ENCODE measurements around the gene MTM1. TPM values are rescaled to one million over a fixed set of nuclear protein-coding genes. Genes with fewer than 3 reads are reported as not detected.

MTM1 gene
- total RNA-seq, 1 donor, result 7.0 TPM

DNA sequence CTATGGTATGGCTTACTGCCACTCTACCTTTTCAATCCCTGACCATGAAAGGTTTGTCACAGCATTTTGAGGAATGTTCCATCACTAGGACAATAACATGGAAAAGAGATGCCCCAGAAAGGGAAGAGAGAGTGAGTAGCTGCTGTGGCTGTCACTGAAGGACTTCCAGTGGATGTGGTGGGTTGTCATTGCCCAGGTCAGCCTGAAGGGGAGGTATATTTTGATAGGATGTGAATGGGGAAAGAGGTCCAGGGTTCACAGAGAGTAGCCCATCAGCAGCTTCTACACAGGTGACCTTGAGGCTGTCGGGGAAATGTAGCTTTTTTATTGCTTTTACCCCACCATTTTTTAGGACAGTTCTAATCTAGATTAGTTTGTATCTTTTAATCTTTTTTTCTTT is 30.8 kb downstream of the MTM1 start:
- no peak for DNase-seq (ENCODE audit: low read depth in 2 of 3, low spot score in 2 of 3)

GRCh38 chrX:150602296-150602695 is 33.9 kb downstream of the MTM1 start:
- DNase-seq (ENCODE audit: low read depth in 2 of 3, low spot score in 2 of 3), result no peak

DNA sequence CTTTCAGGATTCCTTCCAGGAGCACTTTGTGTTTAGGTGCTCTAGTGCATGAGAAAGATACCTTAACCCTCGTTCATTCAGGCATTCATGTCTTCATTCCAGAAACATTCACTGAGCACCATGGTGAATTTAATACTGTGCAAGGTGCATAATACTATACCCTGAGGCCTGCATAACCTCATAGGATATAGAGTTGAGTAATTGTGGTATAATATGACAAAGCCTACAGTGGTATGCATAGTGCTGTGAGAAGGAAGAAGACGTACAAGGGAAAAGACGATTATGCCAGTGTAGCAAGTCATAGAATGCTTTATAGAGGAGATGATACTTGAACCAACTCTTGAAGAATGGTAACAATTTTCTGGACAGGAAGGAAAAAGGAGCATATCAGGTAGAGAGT is 34.3 kb downstream of the MTM1 start:
- DNase-seq (ENCODE audit: low read depth in 2 of 3, low spot score in 2 of 3), result no peak

DNA sequence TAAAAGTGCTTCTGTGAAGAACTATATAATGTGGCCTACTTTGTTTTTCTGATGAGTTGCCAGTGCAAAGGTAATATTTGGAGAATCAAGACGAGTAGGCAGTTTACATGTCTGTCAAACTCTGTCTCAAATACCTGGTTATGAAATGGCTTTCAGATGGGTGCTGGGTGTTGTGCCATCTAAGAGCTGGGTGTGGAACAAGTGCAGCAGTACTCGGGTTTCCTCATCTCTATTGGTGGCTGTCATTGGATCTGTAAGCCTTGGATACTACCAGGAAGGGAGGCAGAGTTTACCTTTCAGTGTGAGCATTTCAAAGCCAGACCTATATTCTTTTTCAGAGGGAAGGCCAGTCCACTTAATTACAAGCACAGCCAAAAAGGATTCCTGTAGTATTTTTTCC is 37.2 kb downstream of the MTM1 start:
- DNase-seq (ENCODE audit: low read depth in 2 of 3, low spot score in 2 of 3), result no peak

DNA sequence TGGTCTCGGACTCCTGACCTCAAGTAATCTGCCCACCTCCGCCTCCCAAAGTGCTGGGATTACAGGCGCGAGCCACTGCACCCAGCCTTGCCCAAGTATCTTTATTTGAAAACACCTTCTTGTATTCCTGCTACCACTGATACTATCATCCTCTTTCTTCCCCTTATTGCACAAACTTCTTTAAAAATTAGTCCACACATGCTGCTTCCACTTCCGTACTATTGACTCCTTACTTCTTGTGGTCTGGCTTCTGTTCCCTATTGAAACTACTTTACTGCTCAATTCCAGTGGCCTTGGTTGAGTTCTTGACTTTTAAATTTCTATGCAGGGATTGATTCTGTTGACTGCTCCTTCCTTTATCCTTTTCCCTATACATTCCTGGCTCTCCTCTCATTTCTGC is 38.8 kb downstream of the MTM1 start:
- peak in 1 of 3 donors; percentile 35 for DNase-seq (ENCODE audit: low read depth in 2 of 3, low spot score in 2 of 3)

DNA sequence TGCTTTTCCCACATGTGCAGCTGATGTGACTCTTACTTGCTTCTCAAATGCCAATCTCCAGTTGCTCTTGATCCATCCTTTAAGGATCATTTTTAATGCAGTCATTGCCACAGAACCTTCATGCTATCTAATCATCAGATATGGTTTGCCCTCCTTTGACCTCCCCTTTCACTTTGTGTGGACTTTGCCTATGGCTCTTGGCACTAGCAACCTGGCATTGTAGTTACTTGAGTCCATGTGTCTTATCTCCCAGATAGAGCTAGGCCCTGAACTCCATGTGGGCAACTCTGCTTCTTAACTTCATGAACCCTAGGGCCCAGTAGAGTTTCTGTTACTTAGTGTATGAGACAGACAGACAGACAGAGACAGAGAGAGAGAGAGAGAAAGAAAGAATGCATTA is 41.6 kb downstream of the MTM1 start:
- no peak for DNase-seq (ENCODE audit: low read depth in 2 of 3, low spot score in 2 of 3)

DNA sequence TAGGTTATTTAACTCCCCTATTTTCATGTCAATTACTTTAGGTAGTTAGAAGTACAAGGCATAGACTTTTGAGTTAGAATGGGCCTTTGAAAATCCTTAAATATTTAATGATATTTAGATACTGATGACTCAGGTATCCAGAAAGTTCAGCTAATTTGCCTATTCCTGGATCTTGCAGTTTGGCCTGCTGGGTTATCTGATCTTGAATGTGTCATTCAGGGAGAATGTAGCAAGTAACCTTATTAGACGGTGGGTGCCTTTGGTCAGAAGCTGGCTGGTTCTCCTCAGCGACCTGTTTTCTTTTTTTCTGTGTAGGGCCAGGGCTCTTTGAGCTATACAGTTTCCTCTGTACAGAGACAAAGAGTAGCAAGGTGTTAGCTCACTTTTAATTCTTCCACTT is 42.0 kb downstream of the MTM1 start:
- no peak for DNase-seq (ENCODE audit: low read depth in 2 of 3, low spot score in 2 of 3)

GRCh38 chrX:150615356-150615755 is 46.9 kb downstream of the MTM1 start:
- no peak for DNase-seq (ENCODE audit: low read depth in 2 of 3, low spot score in 2 of 3)

GRCh38 chrX:150616179-150616862 is 47.9 kb downstream of the MTM1 start:
- DNase-seq (ENCODE audit: low read depth in 2 of 3, low spot score in 2 of 3), result peak in 2 of 3 donors; percentile 11 to 47

DNA sequence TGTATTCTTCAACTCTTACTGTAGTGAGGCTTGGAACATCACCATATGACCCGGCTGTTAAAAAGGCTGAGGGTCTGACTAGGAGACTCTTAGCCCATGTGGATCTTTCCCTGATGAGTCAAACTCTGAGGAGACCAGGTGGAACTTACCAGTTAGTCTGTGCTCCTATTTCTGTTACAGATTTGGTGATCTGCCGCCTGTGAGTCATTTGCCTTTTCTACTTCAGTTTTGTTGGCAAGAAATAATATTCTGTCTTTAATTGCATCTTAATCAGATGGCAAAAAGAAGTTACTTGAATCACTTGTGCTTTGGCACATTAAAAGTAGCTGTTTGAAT is 48.4 kb downstream of the MTM1 start:
- DNase-seq (ENCODE audit: low read depth in 2 of 3, low spot score in 2 of 3), result no peak

DNA sequence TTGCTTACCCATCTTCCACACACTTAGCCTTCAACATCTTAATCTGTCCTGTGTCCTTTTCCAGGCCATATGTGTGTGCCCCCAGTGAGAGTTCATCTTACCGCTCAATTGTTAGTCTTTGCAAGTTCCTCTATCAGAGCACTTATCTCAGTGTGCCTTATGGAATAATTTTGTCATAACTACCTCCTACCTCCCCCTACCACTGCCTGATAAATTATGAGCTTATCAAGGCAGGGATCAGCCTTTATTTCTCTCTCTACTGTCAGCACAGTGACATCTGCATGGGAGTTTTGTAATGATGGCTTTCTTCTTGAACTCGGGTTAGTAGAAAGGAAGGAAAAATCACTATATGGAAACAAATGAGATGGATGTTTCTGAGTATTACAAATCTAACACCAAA is 53.2 kb downstream of the MTM1 start:
- DNase-seq (ENCODE audit: low read depth in 2 of 3, low spot score in 2 of 3), result peak in 1 of 3 donors; percentile 1

- no peak for DNase-seq (ENCODE audit: low read depth in 2 of 3, low spot score in 2 of 3)
Measured at GRCh38 chrX:150623583-150623982, 55.2 kb downstream of the MTM1 start.

- no peak for DNase-seq (ENCODE audit: low read depth in 2 of 3, low spot score in 2 of 3)
Measured at GRCh38 chrX:150625097-150625496, 56.7 kb downstream of the MTM1 start.

DNA sequence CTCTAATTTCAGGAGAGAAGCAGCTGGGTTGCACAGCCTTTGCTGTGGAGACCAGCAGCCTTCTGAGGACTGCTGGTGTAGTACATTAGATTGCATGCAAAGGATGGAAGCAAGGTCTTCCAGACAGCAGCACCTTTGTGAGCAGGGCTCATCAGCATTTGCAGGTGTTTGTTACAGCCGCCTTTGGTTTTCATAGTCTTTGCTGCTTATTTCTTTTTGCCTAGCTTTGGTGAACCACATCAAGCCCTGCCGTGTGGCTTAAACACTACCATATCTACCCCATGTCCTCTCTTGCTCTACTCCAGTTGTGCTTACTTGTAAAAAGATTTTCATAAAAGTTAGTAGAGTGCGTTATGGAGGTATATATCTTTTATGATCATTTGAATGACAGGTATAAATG is 57.5 kb downstream of the MTM1 start:
- DNase-seq (ENCODE audit: low read depth in 2 of 3, low spot score in 2 of 3), result no peak

- no peak for DNase-seq (ENCODE audit: low read depth in 2 of 3, low spot score in 2 of 3)
Measured at GRCh38 chrX:150627957-150628356, 59.5 kb downstream of the MTM1 start.

GRCh38 chrX:150635952-150636351 is 67.5 kb downstream of the MTM1 start:
- no peak for DNase-seq (ENCODE audit: low read depth in 2 of 3, low spot score in 2 of 3)

- no peak for DNase-seq (ENCODE audit: low read depth in 2 of 3, low spot score in 2 of 3)
Measured at GRCh38 chrX:150642423-150642822, 74.0 kb downstream of the MTM1 start.

DNA sequence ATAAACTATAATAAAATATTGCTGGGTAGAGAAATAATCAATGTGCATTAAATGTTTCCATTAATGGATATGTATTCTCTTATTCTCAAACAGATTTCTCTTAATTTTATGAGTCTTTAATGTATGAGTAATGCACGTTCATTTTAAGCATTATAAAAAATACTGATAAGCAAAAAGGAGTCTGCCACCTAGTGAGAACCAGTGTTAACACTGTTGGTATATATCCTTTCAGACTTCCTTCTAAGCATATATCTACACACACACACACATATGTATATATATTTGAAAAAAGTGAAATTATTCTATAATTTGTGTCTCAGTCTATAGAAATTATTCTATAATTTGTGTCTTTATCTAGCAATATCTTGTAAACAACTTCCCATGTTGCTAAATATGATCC is 74.8 kb downstream of the MTM1 start:
- DNase-seq (ENCODE audit: low read depth in 2 of 3, low spot score in 2 of 3), result peak in 2 of 3 donors; percentile 5 to 27

DNA sequence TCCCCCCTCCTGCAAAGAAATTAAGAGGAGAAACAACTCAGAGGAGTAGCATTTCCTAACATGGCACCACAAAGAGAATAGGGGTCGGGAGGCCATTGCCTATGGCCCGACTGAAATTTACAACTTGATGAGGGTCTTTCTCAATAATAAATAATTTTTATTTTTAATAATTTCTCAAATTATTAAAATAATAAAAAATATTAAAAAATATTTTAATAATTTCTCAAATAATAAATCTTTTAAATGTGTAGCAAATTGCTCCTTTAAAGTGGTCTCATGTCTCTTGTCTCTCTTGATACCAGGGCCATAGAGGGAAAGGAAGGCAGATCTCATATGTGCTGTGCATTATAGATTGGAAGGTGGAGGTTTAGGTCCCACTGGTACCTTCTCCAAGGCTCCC is 75.5 kb downstream of the MTM1 start:
- DNase-seq (ENCODE audit: low read depth in 2 of 3, low spot score in 2 of 3), result no peak

DNA sequence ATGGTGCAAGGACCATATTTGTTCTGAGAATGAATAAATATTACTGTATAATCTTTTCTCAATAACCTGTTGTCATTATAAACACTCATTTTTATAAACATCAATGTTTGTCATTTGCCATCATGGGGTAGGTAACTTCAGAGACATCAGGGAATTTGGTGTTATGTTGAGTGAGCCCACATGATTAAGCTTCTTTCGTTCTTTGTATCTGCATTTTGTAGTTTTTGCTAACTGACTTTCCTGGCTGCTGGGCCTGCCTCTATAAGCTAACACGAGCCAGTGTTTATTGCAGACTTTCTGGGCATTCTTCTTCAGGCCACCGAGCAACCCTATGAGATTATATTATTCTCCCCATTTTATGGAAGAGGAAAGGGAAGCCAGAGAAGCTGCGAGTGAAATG is 76.0 kb downstream of the MTM1 start:
- no peak for DNase-seq (ENCODE audit: low read depth in 2 of 3, low spot score in 2 of 3)

- DNase-seq (ENCODE audit: low read depth in 2 of 3, low spot score in 2 of 3), result no peak
Measured at GRCh38 chrX:150647331-150647730, 78.9 kb downstream of the MTM1 start.

GRCh38 chrX:150648296-150648940 is 80.0 kb downstream of the MTM1 start:
- no peak for DNase-seq (ENCODE audit: low read depth in 2 of 3, low spot score in 2 of 3)

Measured in hematopoietic multipotent progenitor cell (in vitro differentiated cells).